Dendritic cell treated with granulocyte-macrophage colony-stimulating factor and Interleukin-4, amounts not matched to agents 40 ng/mL and 50 ng/mL, for 4 days (primary cell): ENCODE results near the gene PPP1R3D.
"Not testable (repeated sequence)": the region's sequence is repeated elsewhere in the genome, so short reads cannot be mapped to it uniquely, and the experiment has no call there.

Source experiments
- H3K27ac Mint-ChIP-seq: one replicate; pipeline ENCODE4 v1.8.0; 2022; ENCODE audit warnings: mild to moderate bottlenecking, mixed read lengths
- H3K27me3 Mint-ChIP-seq: one replicate; pipeline ENCODE4 v1.8.0; 2022; ENCODE audit warnings: mild to moderate bottlenecking, mixed read lengths
- H3K36me3 Mint-ChIP-seq: one replicate; pipeline ENCODE4 v1.8.0; 2022; ENCODE audit warnings: low read depth, mixed read lengths
- H3K4me1 Mint-ChIP-seq: one replicate; pipeline ENCODE4 v1.8.0; 2022; ENCODE audit warnings: low read depth, mixed read lengths
- H3K4me3 Mint-ChIP-seq: one replicate; pipeline ENCODE4 v1.8.0; 2022; ENCODE audit warnings: mild to moderate bottlenecking, moderate library complexity, mixed read lengths
- H3K9me3 Mint-ChIP-seq: one replicate; pipeline ENCODE4 v1.8.0; 2022; ENCODE audit warnings: mixed read lengths
- intact Hi-C: fragments of 100-400 bp; cut with micrococcal nuclease; formaldehyde crosslinking; loops from one replicate; pipeline ENCODE4 v1.15.0; 2022

The PPP1R3D gene

DNA sequence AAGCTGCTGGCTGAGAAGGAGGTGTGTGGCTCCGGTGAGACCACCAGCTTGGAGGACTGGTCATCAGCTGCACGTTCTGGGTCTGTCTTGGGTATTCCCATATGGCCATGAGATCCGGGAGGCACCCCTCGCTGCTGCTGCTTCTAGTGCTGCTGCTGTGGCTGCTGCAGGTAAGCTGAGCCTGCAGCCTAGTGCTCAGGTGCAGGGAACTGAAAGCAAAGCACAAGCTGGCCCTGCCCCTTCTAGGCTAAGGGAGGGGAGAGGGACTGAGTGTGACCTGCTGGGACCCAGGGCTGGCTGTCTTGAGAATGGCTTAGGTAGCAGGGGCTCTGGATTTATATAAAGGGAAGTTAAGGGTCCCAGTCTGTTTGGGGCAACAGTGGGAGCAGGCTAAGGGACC, 18.5 kb upstream of the PPP1R3D start:
- no peaks in the 10 kb centered on the region for H3K27me3 Mint-ChIP-seq

GRCh38 chr20:59958123-59958522, 18.0 kb upstream of the PPP1R3D start, which contains the start of gene CDH26:
Gene CDH26 (plus strand): TSS chr20:59958423. CDS start chr20:59958727, 304 bp downstream.
- no peak within 1 kb of the TSS for H3K27ac Mint-ChIP-seq
- intact Hi-C loops = no loop called here
- H3K4me3 Mint-ChIP-seq = no peak within 1 kb of the TSS
- no peaks in the 10 kb centered on the region for H3K9me3 Mint-ChIP-seq
- H3K4me1 Mint-ChIP-seq = peaks cover 16% of the 10 kb centered on the region
- no peaks in the 10 kb centered on the region for H3K27me3 Mint-ChIP-seq
- no peaks in the 10 kb centered on the region for H3K36me3 Mint-ChIP-seq

More for the DNA sequence above, 18.5 kb upstream of the PPP1R3D start:
- Mint-ChIP-seq H3K27ac (no peak overlapping the region), H3K4me3 (no peak overlapping the region), H3K9me3 (no peaks in the 10 kb centered on the region), H3K4me1 (peaks cover 16% of the 10 kb centered on the region), H3K36me3 (no peaks in the 10 kb centered on the region)
- intact Hi-C loops = no loop called here

DNA sequence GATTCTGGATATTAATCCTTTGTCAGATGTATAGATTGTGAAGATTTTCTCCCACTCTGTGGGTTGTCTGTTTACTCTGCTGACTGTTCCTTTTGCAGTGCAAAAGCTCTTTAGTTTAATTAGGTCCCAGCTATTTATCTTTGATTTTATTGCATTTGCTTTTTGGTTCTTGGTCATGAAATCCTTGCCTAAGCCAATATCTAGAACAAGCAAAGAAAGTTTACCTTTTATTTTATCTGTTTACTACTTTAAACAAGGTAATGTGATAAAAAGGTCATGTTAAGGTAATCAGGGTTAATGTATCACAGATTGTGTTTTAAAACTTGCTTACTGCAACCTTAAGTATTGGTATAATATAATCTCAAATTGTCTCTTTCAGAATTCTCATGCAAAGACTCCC, 17.5 kb upstream of the PPP1R3D start:
- H3K27me3 Mint-ChIP-seq, H3K36me3 Mint-ChIP-seq, H3K9me3 Mint-ChIP-seq, H3K4me3 Mint-ChIP-seq, H3K27ac Mint-ChIP-seq, intact Hi-C loops: not testable (repeated sequence)
- peaks cover 16% of the 10 kb centered on the region for H3K4me1 Mint-ChIP-seq

GRCh38 chr20:59955131-59955796, 15.2 kb upstream of the PPP1R3D start:
- intact Hi-C loops = no loop called here
- Mint-ChIP-seq H3K27ac (no peak overlapping the region), H3K4me3 (no peak overlapping the region), H3K4me1 (peaks cover 6% of the 10 kb centered on the region), H3K36me3 (peaks cover 19% of the 10 kb centered on the region), H3K9me3 (no peaks in the 10 kb centered on the region), H3K27me3 (no peaks in the 10 kb centered on the region)

DNA sequence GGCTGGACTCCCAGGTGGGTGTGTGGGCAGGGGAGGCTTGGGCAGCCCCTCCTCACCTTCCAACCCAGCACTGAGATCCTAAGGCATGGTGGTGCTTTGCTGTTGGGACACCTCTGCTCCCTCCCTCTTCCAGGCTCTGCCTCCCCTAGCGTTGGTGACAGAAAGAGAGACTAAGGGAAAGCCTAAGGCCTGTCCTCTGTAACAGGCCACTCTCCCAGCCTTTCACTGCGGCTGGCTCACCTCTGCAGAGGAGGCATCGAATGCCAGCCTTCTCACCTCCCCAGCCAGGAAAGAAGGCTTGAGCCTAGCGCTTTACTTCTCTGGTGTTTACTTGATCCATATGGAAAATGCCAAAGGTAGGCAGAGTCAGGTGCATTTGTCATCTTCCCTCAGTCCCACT, 14.6 kb upstream of the PPP1R3D start:
- H3K27ac Mint-ChIP-seq = no peak overlapping the region
- peaks cover 22% of the 10 kb centered on the region for H3K36me3 Mint-ChIP-seq
- intact Hi-C loops = no loop called here
- peaks cover 6% of the 10 kb centered on the region for H3K4me1 Mint-ChIP-seq
- no peaks in the 10 kb centered on the region for H3K27me3 Mint-ChIP-seq
- no peaks in the 10 kb centered on the region for H3K9me3 Mint-ChIP-seq
- H3K4me3 Mint-ChIP-seq = no peak overlapping the region

- no peak overlapping the region for H3K27ac Mint-ChIP-seq
- no peaks in the 10 kb centered on the region for H3K9me3 Mint-ChIP-seq
These were observed 9.8 kb upstream of the PPP1R3D start for GRCh38 chr20:59949911-59950310.

DNA sequence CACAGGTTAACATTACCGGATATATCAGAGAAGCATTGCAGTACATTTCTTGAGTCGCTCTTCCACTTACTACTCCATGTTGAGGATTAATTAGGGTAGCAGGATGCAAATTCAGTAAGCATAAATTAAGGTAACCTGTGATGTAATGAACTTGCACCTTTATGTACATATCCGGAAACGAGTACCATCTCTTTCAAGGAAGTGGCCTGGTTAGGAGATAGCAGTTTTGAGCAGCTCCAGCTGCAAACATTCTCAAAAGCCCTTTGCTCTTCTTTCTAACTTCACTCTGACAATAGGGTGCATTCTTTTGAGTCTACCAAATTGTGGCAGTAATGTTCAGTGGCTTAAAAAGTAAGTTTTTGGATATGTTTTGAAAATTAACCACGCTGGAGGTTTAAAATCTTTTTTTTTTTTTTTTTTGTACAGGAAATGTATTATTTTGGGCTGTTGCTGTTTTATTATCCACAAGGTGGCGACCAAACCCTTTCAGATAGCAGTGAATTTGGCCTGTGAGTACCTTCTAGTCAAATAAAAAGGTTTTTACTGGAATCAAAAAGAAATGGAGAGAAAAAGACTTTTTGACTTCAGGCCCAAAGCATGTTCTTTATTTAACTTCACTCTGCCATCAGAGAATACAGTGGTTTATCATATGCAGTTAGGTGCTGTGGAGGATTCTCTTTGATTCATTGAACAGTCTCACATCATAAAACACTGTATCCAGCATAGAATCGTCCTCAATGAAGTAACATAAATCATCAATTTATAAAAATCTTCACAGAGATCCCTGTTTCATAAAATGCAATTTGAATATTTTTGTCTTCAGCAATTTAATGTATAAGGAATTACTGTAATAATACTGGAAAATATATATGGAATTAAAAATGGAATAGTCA, 9.0 kb upstream of the PPP1R3D start:
- no peaks in the 10 kb centered on the region for H3K9me3 Mint-ChIP-seq
- peaks cover 31% of the 10 kb centered on the region for H3K36me3 Mint-ChIP-seq
- no peak overlapping the region for H3K27ac Mint-ChIP-seq
- no peaks in the 10 kb centered on the region for H3K27me3 Mint-ChIP-seq
- no peak overlapping the region for H3K4me3 Mint-ChIP-seq
- intact Hi-C loops = loop anchor here (5.0 to 10.0 kb wide), 2 partner anchors 106 to 313 kb away; no protein-coding TSS in a partner anchor
- peaks cover 21% of the 10 kb centered on the region for H3K4me1 Mint-ChIP-seq

More at GRCh38 chr20:59949911-59950310, 9.8 kb upstream of the PPP1R3D start:
- peaks cover 23% of the 10 kb centered on the region for H3K36me3 Mint-ChIP-seq
- no peaks in the 10 kb centered on the region for H3K27me3 Mint-ChIP-seq
- no peak overlapping the region for H3K4me3 Mint-ChIP-seq
- H3K4me1 Mint-ChIP-seq = peaks cover 20% of the 10 kb centered on the region
- intact Hi-C loops = loop anchor here (5.0 to 10.0 kb wide), 2 partner anchors 105 to 312 kb away; no protein-coding TSS in a partner anchor

DNA sequence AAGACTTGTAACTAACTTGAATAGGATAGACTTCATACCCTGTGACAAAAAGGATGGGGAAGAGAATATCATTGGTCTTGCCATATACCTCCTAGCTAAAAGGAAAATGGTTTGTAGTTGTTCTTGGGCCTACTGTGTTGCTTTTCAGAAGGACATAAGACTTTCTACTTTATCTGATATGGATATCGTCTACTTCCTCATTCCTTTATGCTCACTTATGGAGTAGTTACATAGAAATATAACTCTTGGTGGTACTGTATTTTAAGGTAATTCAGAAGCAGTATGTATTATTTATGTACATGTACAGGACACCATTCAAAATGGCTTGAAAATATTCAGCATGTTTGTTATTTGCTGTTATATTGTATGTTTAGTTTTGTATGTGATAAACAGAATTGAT, 8.1 kb upstream of the PPP1R3D start:
- H3K27ac Mint-ChIP-seq = no peak overlapping the region
- H3K27me3 Mint-ChIP-seq = no peaks in the 10 kb centered on the region
- peaks cover 21% of the 10 kb centered on the region for H3K4me1 Mint-ChIP-seq
- no peak overlapping the region for H3K4me3 Mint-ChIP-seq
- no peaks in the 10 kb centered on the region for H3K9me3 Mint-ChIP-seq
- intact Hi-C loops = loop anchor here (5.0 to 10.0 kb wide), 2 partner anchors 107 to 314 kb away; no protein-coding TSS in a partner anchor
- H3K36me3 Mint-ChIP-seq = peaks cover 37% of the 10 kb centered on the region

- Mint-ChIP-seq H3K9me3 (no peaks in the 10 kb centered on the region), H3K4me3 (no peak overlapping the region), H3K36me3 (peaks cover 37% of the 10 kb centered on the region), H3K27ac (peak overlapping the region; percentile 32), H3K4me1 (peaks cover 21% of the 10 kb centered on the region), H3K27me3 (no peaks in the 10 kb centered on the region)
- intact Hi-C loops = loop anchor here (5.0 to 10.0 kb wide), 2 partner anchors 107 to 315 kb away; no protein-coding TSS in a partner anchor
These were observed 7.3 kb upstream of the PPP1R3D start for GRCh38 chr20:59947376-59947775.

DNA sequence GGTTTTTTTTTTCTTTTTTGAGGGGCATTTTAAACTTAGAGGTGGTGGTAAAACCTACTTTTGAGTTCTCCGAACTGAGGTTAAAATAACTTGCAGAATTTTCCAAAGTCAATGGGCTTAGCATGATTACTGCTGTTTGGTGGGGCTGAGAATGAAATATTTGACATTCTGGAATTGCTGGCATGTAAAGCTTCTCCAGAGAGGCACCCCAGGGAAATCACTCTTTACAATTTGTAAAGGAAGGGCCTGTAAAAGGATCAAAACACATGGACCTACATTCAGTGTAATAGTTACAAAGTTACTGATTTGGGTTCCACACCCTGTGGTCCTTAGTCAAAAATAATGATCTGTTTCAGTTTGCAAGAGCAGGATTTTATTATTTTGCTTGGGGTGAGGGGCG, 5.6 kb upstream of the PPP1R3D start:
- H3K4me1 Mint-ChIP-seq = peaks cover 36% of the 10 kb centered on the region
- no peaks in the 10 kb centered on the region for H3K9me3 Mint-ChIP-seq
- no peak overlapping the region for H3K27ac Mint-ChIP-seq
- H3K27me3 Mint-ChIP-seq = no peaks in the 10 kb centered on the region
- H3K4me3 Mint-ChIP-seq = no peak overlapping the region
- H3K36me3 Mint-ChIP-seq = peaks cover 23% of the 10 kb centered on the region
- intact Hi-C loops = loop anchor here (5.0 to 10.0 kb wide), 2 partner anchors 109 to 317 kb away; no protein-coding TSS in a partner anchor

DNA sequence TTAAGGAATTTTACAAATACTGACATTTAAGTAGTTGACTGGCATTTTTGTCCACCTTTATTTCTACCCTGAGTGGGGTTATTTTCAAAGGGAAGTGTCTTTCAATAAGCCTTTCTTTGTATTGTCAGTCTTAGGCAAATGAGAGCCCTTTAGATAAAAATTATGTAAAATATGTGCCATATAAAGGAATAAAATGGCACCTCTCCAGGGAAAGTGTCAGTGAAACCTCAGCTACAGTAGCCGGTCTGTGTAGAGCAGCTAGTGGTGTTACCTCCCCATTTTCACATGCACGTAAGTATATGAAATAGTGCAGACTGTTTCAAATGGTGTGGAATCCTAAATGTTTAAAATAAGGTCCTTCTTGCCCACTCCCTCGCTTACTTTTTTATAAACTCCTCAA, 5.1 kb upstream of the PPP1R3D start:
- Mint-ChIP-seq H3K36me3 (peaks cover 23% of the 10 kb centered on the region), H3K4me1 (peaks cover 36% of the 10 kb centered on the region), H3K27ac (no peak overlapping the region), H3K4me3 (no peak overlapping the region), H3K9me3 (no peaks in the 10 kb centered on the region), H3K27me3 (no peaks in the 10 kb centered on the region)
- intact Hi-C loops = loop anchor here (5.0 to 10.0 kb wide), 2 partner anchors 110 to 317 kb away; no protein-coding TSS in a partner anchor

- H3K36me3 Mint-ChIP-seq = peaks cover 21% of the 10 kb centered on the region
- intact Hi-C loops = loop anchor here (5.0 to 10.0 kb wide), 2 partner anchors 110 to 318 kb away; no protein-coding TSS in a partner anchor
- peaks cover 36% of the 10 kb centered on the region for H3K4me1 Mint-ChIP-seq
- no peaks in the 10 kb centered on the region for H3K27me3 Mint-ChIP-seq
- no peaks in the 10 kb centered on the region for H3K9me3 Mint-ChIP-seq
- no peak overlapping the region for H3K27ac Mint-ChIP-seq
- no peak overlapping the region for H3K4me3 Mint-ChIP-seq
These were observed 4.6 kb upstream of the PPP1R3D start for GRCh38 chr20:59944726-59945125.

GRCh38 chr20:59942245-59942644, 2.1 kb upstream of the PPP1R3D start:
- H3K27me3 Mint-ChIP-seq = no peaks in the 10 kb centered on the region
- no peak overlapping the region for H3K27ac Mint-ChIP-seq
- peaks cover 28% of the 10 kb centered on the region for H3K36me3 Mint-ChIP-seq
- no peak overlapping the region for H3K4me3 Mint-ChIP-seq
- H3K4me1 Mint-ChIP-seq = peaks cover 40% of the 10 kb centered on the region
- intact Hi-C loops = loop anchor here (10.0 kb wide), 1 partner anchor 113 kb away; no protein-coding TSS in a partner anchor
- no peaks in the 10 kb centered on the region for H3K9me3 Mint-ChIP-seq

DNA sequence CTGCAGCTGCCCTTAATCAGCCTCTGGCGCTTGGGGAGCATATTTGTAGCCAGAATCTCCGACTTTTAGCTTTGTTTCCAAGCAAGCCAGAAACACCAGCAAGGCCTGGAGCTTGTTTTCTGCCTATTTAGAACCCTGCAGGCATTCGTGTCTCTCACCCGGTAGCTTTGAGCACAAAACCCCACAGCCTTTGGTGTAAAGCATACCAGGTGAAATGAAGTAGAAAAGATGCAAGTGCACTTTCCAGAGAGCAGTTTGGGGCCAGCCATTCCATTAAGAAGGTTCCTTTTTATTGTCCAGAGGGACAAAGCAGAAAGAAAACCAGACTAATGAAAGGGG, 820 bp upstream of the PPP1R3D start:
- peaks cover 41% of the 10 kb centered on the region for H3K4me1 Mint-ChIP-seq
- H3K36me3 Mint-ChIP-seq = peaks cover 28% of the 10 kb centered on the region
- H3K9me3 Mint-ChIP-seq = no peaks in the 10 kb centered on the region

More for the DNA sequence above, 820 bp upstream of the PPP1R3D start:
- Mint-ChIP-seq H3K27me3 (no peaks in the 10 kb centered on the region), H3K27ac (peak overlapping the region; percentile 100), H3K4me3 (peak overlapping the region; percentile 95)
- intact Hi-C loops = loop anchor here (10.0 kb wide), 1 partner anchor 114 kb away; no protein-coding TSS in a partner anchor
